Activated B cell treated with CpG ODN at 0.5 μM for 24 hours (primary cell): ENCODE results near the gene ZNF444. TPM values are rescaled to one million over a fixed set of nuclear protein-coding genes. Genes with fewer than 3 reads are reported as not detected.

ENCODE experiments used
- ATAC-seq: fragments of 200-7000 bp; cut with Tn5 transposase; one replicate; pipeline ENCODE4 v1.10.0; 2021; ENCODE audit warnings: low read depth, mild to moderate bottlenecking, moderate library complexity
- CTCF ChIA-PET: fragments of 350-600 bp; sonication (Branson Sonifier 250); formaldehyde crosslinking; loops from one replicate; lab custom pipeline; 2021; ENCODE audit warnings: antibody characterized with exemption; lab: Charles Lee
- POLR2A ChIA-PET: fragments of 350-600 bp; sonication (Branson Sonifier 250); formaldehyde crosslinking; loops from one replicate; lab custom pipeline; 2021; ENCODE audit warnings: antibody characterized with exemption; lab: Charles Lee
- DNase-seq: peaks from one replicate; pipeline ENCODE4 v3.0.0; 2022
- H3K27ac Mint-ChIP-seq: one replicate; pipeline ENCODE4 v1.8.0; 2020; ENCODE audit warnings: mixed read lengths
- H3K27me3 Mint-ChIP-seq: one replicate; pipeline ENCODE4 v1.8.0; 2021; ENCODE audit warnings: mixed read lengths
- H3K36me3 Mint-ChIP-seq: one replicate; pipeline ENCODE4 v1.8.0; 2021; ENCODE audit warnings: low read depth, mixed read lengths
- H3K4me1 Mint-ChIP-seq: one replicate; pipeline ENCODE4 v1.8.0; 2021; ENCODE audit warnings: mixed read lengths
- H3K4me3 Mint-ChIP-seq: one replicate; pipeline ENCODE4 v1.8.0; 2020; ENCODE audit warnings: mild to moderate bottlenecking, mixed read lengths
- H3K9me3 Mint-ChIP-seq: one replicate; pipeline ENCODE4 v1.8.0; 2020; ENCODE audit warnings: mixed read lengths
- CTCF ChIP-seq: fragments of 200-600 bp; IDR thresholded peaks from one replicate; pipeline ENCODE4 v1.8.0; 2022; ENCODE audit warnings: antibody characterized with exemption, mild to moderate bottlenecking
- intact Hi-C: fragments of 100-400 bp; cut with micrococcal nuclease; formaldehyde crosslinking; loops from one replicate; pipeline ENCODE4 v1.15.1; 2024
- total RNA-seq: library from RNA; stranded (reverse); gene quantifications from 2 replicates; pipeline ENCODE4 v1.2.3, GENCODE V29; 2022

ZNF444 gene
- total RNA-seq, 1 donor from 2014 or later, result 32.1 TPM

- H3K27me3 Mint-ChIP-seq, result no peaks in the 10 kb centered on the region
- CTCF ChIA-PET, result no interaction called here
- POLR2A ChIA-PET, result no interaction called here
- peak overlapping the region; percentile 74 for H3K27ac Mint-ChIP-seq
- H3K4me1 Mint-ChIP-seq, result peaks cover 84% of the 10 kb centered on the region
- intact Hi-C loops, result no loop called here
- peak overlapping the region; percentile 35 for H3K4me3 Mint-ChIP-seq
- no peak for TF ChIP-seq CTCF
- no peak for ATAC-seq
- H3K9me3 Mint-ChIP-seq, result no peaks in the 10 kb centered on the region
- no peak for DNase-seq
- H3K36me3 Mint-ChIP-seq, result peaks cover 12% of the 10 kb centered on the region
These were observed 26.3 kb upstream of the ZNF444 start for GRCh38 chr19:56114778-56115110.

- ATAC-seq, result no peak
- no peak for TF ChIP-seq CTCF
- DNase-seq, result no peak
- CTCF ChIA-PET, result no interaction called here
- Mint-ChIP-seq H3K27me3 (no peaks in the 10 kb centered on the region), H3K9me3 (no peaks in the 10 kb centered on the region), H3K36me3 (peaks cover 10% of the 10 kb centered on the region), H3K4me3 (no peak overlapping the region), H3K4me1 (peaks cover 84% of the 10 kb centered on the region), H3K27ac (no peak overlapping the region)
- POLR2A ChIA-PET, result no interaction called here
- intact Hi-C loops, result no loop called here
These were observed 25.6 kb upstream of the ZNF444 start for GRCh38 chr19:56115490-56115889.

- peak overlapping the region; percentile 50 for H3K27ac Mint-ChIP-seq
- ChIA-PET POLR2A (interaction anchor here (0.6 kb wide), 1 partner anchor 46 kb away, joined by 4 read pairs; no protein-coding TSS in a partner anchor), CTCF (no interaction called here)
- no peaks in the 10 kb centered on the region for H3K9me3 Mint-ChIP-seq
- H3K27me3 Mint-ChIP-seq, result no peaks in the 10 kb centered on the region
- intact Hi-C loops, result no loop called here
- ATAC-seq, result no peak
- DNase-seq, result no peak
- TF ChIP-seq CTCF, result no peak
- no peak overlapping the region for H3K4me3 Mint-ChIP-seq
- peaks cover 10% of the 10 kb centered on the region for H3K36me3 Mint-ChIP-seq
- H3K4me1 Mint-ChIP-seq, result peaks cover 74% of the 10 kb centered on the region
These were observed 24.5 kb upstream of the ZNF444 start for GRCh38 chr19:56116606-56117005.

GRCh38 chr19:56117376-56117884 lies 23.7 kb upstream of the ZNF444 start:
- intact Hi-C loops, result no loop called here
- ATAC-seq (no peak), DNase-seq (no peak)
- CTCF ChIA-PET, result no interaction called here
- Mint-ChIP-seq H3K4me1 (peaks cover 73% of the 10 kb centered on the region), H3K27ac (no peak overlapping the region), H3K9me3 (no peaks in the 10 kb centered on the region), H3K27me3 (no peaks in the 10 kb centered on the region), H3K4me3 (peak overlapping the region; percentile 44), H3K36me3 (peaks cover 10% of the 10 kb centered on the region)
- no peak for TF ChIP-seq CTCF
- POLR2A ChIA-PET, result interaction anchor here (0.8 to 1.4 kb wide), 2 partner anchors 12 to 16 kb away, joined by 3 read pairs; no protein-coding TSS in a partner anchor

- no peak for TF ChIP-seq CTCF
- H3K27ac Mint-ChIP-seq, result no peak overlapping the region
- H3K4me3 Mint-ChIP-seq, result peak overlapping the region; percentile 44
- intact Hi-C loops, result no loop called here
- no peaks in the 10 kb centered on the region for H3K27me3 Mint-ChIP-seq
- no peaks in the 10 kb centered on the region for H3K9me3 Mint-ChIP-seq
- DNase-seq, result no peak
- ChIA-PET CTCF (interaction anchor here (1.5 kb wide), 1 partner anchor 13 kb away, joined by 4 read pairs; no protein-coding TSS in a partner anchor), POLR2A (interaction anchor here (1.4 kb wide), 1 partner anchor 13 kb away, joined by 3 read pairs; no protein-coding TSS in a partner anchor)
- ATAC-seq, result no peak
- H3K36me3 Mint-ChIP-seq, result peaks cover 10% of the 10 kb centered on the region
- peaks cover 69% of the 10 kb centered on the region for H3K4me1 Mint-ChIP-seq
These were observed 23.2 kb upstream of the ZNF444 start for GRCh38 chr19:56117889-56118288.
